GM21381 (cell line): ENCODE data around the gene SHB.

ENCODE experiments used
- ATAC-seq: cut with Tn5 transposase; IDR thresholded peaks from one replicate; pipeline ENCODE4 v1.9.1; 2021; ENCODE audit warnings: mild to moderate bottlenecking, moderate library complexity; ENCODE audit not compliant: unreplicated experiment

The SHB gene

DNA sequence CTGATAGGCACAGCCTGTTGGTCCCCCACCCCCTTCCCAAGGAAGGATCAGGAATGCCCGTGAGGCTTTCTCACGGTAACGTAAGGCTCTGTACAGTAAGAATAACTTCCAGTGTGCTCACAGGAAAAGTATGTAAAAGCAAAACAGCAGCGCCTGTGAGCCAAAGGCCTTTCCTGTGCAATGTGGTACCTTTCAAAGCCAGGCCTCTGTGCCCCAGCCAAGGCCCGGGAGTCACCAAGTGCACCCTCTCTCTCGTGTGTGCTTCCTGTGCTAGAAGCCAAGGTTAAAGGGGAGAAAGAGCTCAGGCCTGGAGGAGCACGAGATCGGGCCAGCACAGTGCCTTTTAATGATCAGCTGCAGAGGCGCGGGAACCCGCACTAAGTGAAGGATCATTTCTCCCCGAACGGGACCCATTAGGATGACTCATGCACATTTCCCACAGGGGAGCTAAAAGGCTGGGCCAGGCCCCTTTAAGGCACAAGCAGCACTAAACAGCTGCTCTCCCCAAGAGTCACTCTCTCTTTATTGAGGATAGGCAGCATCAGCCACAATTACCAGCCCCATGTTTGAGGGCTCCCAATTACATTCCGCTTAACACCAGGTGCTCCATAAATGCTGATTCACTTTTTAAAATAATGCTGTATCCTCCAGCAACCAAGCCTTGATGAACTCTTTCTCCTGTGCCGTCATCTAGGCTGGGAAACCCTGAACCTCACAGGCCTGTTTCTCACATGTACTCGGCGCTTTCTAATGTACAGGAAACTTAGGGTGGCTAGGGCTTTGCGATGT is 42.8 kb downstream of the SHB start:
- ATAC-seq, result no peak

DNA sequence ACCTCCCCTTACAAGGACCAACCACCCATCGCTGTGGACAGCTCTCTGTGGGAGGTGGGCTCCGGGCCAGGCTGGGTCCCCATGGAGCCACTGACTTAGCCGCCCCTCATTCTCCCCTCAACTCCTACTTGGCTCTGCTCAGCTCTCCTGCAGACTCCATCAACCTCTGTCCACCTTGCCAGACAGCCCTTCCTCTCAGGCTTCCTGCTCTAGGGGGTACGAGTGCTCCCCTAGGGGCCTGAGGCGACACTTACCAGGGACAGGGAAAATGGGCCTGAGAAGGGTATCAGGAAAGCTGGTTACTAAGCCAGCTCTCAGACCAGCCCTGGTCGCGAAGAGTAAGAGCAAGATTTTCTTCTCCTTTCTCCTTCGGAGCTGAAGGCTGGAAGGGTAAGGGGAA is 43.9 kb downstream of the SHB start:
- no peak for ATAC-seq

DNA sequence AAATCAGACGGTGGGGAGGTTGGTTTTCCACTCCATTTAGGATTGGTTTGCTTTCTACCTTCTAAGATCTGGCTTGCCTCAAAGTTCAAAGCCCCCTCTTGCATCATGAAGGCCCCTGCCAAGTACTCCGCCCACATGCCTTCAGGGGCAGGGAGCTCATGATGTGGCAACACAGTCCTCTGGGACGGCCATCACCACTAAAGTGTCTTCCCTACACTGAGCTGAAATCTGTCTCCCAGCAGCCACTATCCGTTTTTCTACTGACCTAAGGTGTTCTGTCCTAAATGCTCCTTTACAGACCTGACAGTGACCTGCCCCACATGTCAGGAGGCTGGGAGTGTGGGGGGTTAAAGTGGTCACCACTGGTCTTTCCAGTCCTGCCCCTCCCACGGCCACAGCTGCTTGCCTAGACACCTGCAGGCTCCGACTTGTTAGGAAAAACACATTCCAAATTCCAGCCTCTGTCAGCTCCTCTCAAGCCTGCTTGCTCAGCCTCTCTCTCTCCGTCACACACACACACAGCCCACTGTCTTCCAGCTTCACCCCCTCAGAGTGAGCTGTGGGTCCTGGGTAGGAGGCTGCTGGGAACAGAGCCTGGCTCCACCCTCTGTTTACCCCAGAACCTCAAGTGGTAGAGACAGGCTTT is 44.9 kb downstream of the SHB start:
- ATAC-seq, result no peak

DNA sequence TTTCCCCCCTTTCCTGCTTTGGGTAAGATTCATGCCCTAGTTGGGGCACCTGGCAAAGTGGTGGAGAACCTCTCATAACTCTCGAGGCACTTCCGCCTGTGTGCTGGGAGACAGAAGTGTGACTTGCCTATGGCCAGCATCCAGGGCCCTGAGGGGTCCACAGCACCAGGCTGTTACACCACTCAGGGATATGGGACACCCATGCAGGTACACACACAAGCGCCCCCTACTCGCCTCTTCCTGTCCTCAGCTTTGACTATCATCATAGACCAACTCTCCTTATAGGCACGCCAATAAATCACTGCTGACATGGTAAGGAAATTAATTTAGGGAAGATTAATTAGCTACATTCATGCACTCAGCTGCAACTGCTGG is 45.4 kb downstream of the SHB start:
- no peak for ATAC-seq

DNA sequence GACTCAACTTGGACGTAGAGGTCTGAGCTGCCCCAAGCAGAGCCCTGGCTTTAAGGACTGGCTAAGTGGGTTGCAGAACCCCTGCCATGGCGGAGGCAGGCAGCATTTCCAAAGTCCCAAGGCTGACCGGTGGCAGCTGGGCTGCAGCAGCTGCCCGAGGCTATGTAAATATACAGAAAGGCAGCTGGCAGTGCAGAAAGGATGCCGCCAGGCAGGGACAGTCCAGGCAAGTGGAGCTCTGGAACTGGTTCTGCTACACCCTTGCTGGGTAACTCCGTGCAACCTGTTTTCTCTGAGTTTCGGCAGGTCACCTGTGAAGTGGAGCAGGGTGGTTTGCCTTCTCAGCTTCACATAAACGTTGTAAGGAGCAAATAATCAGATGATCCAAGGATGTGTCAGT is 46.0 kb downstream of the SHB start:
- ATAC-seq, result no peak

DNA sequence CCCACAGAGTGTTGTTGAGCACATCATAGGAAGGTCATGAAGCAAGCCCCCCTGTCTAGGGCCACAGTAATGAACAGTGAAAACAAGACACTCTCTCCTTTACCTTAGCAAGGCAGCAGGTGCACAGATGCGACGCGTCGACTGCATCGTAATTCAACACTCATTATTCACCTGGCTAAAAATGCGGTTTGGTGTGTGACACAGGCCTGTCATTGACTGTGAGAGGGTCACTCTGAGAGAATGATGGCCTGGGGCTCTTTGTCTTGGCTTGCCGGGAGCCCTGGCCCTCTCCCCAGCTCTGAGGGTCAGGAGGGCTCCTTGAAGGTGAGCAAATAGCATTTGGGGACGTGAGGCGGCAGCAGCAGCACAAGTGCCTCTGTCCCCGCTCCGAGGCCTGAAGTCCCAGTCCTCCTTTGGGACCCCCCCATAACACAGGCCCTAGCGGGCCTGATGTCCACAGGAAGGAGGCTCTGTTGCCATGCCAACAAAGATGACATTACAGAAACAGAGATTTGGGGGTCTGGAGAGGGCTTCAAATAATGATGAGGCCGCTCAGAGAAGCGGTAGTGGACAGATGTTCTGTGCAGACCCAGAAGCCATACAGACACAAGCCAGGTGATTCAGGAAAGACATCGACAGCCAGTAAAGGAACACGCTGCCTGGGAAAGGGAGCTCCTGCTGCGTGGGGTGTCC is 46.7 kb downstream of the SHB start:
- no peak for ATAC-seq

DNA sequence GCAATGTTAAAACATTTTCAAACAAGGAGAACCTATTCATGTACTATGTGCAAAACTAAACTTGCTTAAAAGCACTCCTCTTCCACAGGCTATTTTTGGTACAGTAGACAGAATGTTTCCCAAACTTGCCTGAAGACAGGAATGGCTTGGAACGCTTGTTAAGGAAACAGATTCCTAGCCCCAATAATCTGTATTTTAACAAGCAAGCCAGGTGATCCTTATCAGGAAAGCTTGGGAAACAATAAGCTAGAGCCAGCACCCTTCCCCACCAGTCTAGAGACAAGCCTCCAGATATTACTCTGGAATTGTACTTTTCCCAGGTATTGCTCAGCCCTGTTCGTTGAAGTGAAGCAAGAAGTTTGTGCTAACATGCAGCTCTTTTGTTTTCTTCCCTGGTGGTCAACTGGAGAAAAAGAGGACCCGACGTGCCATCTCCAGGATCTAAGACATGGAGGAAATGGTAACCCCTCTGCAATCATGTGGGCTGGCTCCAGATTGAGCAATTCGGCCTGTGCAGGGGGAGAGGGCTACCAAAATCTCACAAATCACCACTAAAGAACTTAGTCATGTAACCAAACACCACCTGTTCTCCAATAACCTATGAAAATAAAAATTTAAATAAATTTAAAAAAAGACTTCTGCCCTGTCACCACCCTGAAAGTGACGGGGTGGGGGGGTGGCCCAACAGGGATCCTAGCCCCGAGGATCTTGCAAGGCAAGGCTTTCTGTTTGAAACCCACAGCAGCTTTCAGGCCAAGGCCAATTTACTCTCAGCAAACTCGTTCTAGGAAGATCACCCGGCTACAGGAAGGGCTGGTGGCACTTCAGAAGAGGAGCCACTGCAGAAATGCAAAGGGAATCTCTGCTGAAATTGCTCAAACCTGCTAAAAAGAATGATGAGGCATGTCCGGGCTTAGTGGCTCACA is 48.6 kb downstream of the SHB start:
- no peak for ATAC-seq

DNA sequence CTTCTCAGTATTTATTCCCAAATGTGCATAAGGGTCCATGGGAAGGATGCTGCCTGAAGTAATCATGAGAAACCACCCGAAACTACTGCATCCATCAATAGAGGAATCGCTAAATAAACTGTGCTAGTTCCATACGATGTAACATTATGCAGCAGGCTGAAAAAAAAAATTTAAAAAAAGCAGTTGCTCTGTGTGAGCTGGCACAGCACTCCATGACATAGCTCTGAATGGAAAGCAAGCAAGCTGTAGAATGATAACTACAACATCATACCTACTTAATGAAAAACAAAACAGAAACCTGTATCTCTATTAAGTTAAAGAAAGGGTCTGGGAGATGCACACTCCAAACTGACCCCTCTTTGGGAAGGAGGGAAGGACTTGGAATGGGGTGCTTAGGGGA is 49.3 kb downstream of the SHB start:
- ATAC-seq, result no peak

DNA sequence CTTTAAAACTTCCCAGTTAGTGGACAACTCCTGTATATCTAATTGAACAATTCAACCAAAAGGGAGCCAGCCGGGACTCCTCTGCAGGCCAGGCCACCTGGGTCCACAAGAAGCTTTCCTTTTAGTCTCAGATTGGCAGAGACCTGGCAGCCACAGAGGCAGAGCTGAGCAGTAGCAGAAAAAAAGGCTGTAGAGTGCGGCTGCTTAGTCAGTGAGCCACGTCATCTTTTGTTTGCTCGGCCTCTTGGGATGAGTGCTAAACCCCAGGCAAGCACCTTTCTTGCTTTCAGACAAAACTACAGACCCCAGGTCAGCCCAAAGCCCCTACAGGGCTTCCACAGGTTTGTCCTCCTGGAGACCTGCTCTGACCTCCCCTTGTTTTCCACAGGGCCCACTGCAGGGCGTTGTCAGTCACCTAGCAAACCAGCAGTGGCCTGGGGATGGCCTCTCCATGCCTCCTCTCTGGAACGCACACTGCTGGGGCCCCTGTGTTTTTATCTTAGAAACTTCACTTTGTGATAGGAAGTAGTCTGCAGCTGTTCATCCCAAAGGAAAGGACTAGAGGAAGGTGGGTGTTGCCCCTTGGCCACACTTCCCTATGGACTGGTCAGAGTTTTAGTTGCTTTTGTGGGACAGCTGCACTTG is 49.9 kb downstream of the SHB start:
- ATAC-seq, result no peak

DNA sequence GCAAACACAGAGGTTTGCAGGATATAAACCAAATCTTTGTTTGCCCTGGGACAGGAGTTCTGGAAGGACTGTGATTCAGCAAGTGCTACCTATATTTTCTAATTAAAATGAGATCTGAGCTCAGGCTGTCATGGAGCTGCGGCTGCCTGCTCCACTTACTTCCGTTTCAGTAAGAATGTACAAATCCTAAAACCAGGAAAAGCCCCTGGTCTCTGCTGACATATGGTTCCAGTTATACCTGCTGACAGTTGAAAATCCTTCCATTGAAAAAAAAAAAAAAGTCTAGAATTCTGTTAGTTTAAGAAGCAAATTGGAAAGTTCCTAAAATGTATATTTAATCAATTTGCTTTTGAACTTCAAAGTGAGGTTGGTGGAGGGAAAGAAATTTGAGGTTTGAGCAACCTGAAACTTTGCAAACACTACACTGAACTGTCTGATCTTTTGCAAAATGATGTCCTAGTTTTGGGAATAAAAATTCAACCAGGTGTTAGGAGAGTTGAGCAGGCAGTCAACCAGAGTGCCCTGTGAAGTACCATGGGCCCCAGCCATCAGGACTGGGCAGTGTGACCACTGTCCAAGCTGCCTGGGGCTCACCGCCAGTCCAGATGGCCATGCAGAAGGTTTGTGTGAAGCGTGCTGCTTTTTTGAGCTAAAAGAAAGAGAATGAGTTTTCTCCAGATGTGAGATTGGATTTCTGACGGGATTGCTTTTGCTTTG is 50.6 kb downstream of the SHB start:
- no peak for ATAC-seq

DNA sequence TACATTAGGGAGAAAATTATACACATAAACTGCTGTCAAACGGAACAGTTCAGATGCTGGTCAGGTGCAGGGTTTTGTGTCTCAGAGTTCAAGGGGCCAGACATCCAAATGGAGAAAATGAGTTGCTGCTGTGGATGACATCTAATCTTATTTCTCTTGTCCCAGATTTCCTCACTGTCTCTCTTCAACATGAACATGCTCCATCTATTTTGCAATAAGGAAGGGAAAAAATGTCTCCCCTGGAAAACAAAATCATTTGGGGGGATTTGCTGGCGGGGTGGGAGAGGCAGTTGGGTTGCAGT is 51.2 kb downstream of the SHB start:
- no peak for ATAC-seq

DNA sequence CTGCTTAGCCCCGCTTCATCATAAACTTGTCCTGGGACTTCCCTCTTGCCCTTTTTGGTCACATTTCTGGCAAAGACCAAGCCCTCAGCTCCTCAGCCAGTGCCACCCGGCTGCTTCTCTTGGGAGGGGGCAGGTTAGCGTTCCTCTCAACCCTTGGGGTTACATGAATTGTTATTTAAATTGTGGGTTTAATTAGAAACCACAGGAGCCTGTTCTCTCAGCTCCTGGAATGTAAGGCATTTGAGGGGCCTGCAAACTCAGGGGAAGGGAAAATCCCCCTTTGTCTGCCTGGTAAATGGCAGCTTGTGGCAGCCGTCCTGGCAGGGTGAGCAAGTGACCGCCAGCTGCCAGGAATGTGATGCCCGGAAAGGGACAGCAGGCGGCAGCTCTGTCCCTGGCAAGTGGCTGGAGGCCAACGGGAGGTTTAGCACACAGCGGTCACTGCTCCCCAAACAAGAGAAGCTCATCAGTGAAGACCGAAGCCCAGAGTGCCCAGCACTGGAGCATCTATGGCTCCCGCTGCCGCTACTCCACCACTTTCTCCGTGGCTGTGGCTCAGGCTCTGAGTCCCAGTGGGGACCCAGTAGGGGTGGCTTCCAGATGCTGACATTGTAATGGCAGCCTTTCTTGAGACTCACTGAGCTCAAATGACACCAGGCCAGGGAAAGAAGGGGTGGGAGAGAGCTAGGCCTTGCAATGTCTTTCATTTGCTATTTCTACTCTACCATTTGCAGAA is 51.7 kb downstream of the SHB start:
- no peak for ATAC-seq

DNA sequence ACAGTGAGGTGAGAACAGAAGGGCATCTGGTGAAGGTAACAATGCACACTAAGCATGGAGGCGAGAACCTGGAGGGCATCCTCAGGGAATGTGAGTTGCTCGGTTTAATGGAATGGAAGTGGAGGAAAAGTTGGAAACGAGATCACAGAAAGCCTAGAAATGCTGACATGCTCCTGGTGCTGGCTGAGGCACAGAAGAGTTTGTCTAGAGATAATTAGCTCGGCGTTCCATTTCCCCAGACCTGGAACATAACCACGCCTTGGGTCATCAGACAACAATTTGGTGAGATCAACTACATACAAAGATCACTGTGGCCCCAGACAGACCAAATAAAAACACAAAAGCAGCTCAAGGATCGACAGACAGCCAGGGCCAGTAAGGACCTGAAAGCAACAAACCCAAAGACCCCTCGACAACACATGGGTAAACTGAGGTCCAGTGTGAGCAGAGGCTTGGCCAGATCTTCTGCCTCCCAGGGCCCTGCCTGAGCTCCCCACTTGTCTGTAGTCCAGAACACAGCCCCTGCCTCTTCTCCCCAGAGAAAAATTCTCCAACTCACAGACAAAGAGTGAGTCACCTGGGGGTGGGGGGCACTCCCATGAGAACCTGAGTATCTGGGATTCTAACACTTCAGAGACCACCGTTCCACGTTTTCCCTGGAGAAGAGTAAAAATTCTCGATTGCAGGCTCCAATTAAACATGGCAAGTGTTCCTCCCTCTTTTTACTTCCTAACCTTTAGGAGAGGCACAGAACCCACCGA is 52.5 kb downstream of the SHB start:
- ATAC-seq, result no peak

DNA sequence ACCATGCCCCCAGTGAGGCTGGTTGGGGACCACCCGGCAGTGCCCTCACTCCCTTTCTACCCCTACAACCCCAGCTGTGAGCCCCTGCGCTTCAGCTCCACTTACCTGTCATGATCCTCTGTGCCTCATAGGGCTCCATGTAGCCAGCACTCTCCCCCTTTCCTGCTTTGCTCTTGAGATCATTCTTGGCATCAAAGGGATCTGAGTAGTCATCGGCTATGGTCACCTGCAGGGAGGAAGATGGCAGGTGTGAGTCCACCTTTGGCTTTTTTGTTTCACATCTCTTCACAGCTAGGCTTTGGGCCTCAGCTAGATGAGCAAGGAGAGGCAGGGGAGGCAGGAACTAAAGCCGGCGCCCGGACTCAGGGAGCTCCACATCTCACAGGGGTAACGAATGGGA is 53.1 kb downstream of the SHB start:
- ATAC-seq, result no peak

DNA sequence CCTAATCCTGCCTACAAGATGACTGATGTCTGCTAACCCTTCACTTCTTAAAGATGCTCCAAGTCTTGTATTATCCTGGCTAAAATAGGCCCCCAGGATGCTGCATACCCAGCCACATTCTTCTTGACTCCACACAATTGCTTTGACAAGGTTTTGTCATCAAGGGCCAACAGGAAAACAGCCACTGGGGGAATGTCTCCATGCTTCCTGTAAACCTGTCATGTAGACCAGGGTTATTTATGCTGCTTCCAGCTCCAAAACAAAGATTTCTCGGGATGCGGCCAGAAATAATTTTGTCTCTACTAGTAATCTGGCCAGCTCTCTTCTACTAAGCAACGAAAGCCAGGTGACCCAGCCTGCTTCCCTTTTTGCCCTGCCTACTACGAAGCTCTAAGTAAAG is 53.8 kb downstream of the SHB start:
- no peak for ATAC-seq

DNA sequence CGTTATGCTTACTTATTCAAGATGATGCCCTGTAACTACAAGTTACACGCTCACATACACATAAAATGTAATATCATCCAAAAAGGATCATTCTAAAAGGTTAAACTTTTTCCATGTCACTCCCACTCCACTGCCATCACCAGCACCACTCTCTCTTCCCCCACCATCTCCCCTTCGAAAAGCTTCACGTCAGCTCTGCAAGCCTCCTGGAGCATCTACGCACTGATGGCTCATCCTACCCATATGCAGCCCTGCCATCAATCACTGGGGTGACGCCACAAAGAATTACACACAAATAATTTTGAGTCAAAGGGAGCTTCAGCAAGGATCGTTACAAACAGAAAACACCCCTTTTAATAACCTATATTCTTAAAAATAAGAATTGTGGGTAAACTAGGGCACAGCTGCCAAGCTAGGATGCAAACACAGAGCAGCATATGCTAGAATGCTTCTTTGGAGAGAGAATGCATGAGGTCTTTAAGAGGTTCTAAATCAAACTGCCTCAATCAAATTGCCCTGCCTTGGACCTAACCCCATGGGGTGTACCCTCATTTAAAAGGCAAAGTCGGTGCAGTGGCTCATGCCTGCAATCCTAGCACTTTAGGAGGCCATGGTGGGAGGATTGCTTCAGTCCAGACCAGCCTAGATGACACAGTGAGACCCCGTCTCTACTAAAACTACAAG is 56.1 kb downstream of the SHB start:
- ATAC-seq, result no peak

DNA sequence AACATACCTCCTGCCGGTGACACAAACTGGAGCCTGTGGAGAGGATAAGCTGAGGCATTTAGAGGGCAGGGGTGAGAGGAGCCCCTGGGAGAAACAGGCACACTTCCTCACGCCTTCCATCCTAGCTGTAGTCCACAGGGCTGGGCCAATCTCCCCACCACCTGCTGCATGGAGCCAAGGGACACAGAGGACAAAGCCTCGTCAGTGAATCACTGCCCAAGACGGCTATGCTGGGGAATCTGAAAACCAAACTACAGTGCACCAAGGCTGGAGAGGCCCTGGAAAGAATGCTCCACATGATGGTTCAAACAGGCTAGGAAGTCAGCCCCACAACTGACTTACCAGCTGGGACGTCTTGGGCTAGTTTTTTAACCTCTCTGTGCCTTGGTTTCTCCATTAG is 57.0 kb downstream of the SHB start:
- ATAC-seq, result no peak
